Spleen (tissue), 13 donors: ENCODE measurements around the gene POC5. TPM values are rescaled to one million over a fixed set of nuclear protein-coding genes. Genes with fewer than 3 reads are reported as not detected.
A peak's percentile ranks its signal among the peaks of the same experiment; 100 is the strongest.

Experiments used
- DNase-seq: peaks from one replicate; pipeline ENCODE4 v3.0.0-alpha.2; 2020
- H3K27ac ChIP-seq, 8 donors: fragments of 200-600 bp; sonication (generic) in 7 of 8; 1 replicate in 4 of 8; 2 replicates in 4 of 8; pipeline versions ENCODE4 v1.5.0 to v1.8.0; 2016 to 2021; ENCODE audit warnings: inconsistent platforms in 4 of 8, mild to moderate bottlenecking in 4 of 8, moderate library complexity in 1 of 8
- H3K27me3 ChIP-seq, 7 donors: fragments of 200-600 bp; sonication (generic) in 6 of 7; replicated peaks in 1 of 7; 1 replicate in 4 of 7; 2 replicates in 3 of 7; pipeline versions ENCODE4 v1.5.0 to v1.8.0; 2016 to 2021; ENCODE audit warnings: inconsistent platforms in 3 of 7, mild to moderate bottlenecking in 1 of 7
- H3K36me3 ChIP-seq, 6 donors: fragments of 200-600 bp; sonication (generic) in 5 of 6; 1 replicate in 4 of 6; 2 replicates in 2 of 6; pipeline versions ENCODE4 v1.5.0 to v1.8.0; 2016 to 2021; ENCODE audit warnings: inconsistent platforms in 2 of 6
- H3K4me1 ChIP-seq, 6 donors: fragments of 200-600 bp; sonication (generic) in 5 of 6; 1 replicate in 3 of 6; 2 replicates in 3 of 6; pipeline versions ENCODE4 v1.5.0 to v1.8.0; 2016 to 2021; ENCODE audit warnings: inconsistent platforms in 3 of 6
- H3K4me3 ChIP-seq, 8 donors: fragments of 200-600 bp; sonication (generic) in 7 of 8; 1 replicate in 4 of 8; 2 replicates in 4 of 8; pipeline versions ENCODE4 v1.5.0 to v1.8.0; 2016 to 2021; ENCODE audit warnings: inconsistent platforms in 4 of 8, mild to moderate bottlenecking in 4 of 8, moderate library complexity in 2 of 8
- H3K9me3 ChIP-seq, 8 donors: fragments of 200-600 bp; sonication (generic) in 7 of 8; 1 replicate in 4 of 8; 2 replicates in 4 of 8; pipeline versions ENCODE4 v1.5.0 to v1.8.0; 2016 to 2021; ENCODE audit warnings: inconsistent platforms in 4 of 8
- POLR2A ChIP-seq, 3 donors: fragments of 450-650 bp; IDR thresholded peaks; one replicate each; pipeline ENCODE4 v1.5.1; 2017; ENCODE audit warnings: antibody characterized with exemption in 3 of 3, mild to moderate bottlenecking in 1 of 3
- POLR2AphosphoS5 ChIP-seq, 3 donors: sonication (generic); formaldehyde crosslinking; IDR thresholded peaks; one replicate each; pipeline ENCODE4 v1.5.1; 2017; ENCODE audit warnings: antibody characterized with exemption in 3 of 3
- WGBS, 5 donors: extraction: QIAGEN DNeasy Blood & Tissue Kit in 3 of 5; methylation state at CpG; one replicate each; pipeline versions ENCODE4 v1.1.5 to v1.1.7; 2013 to 2018; 5-methylcytosine and 5-hydroxymethylcytosine counted together
- intact Hi-C: fragments of 100-400 bp; cut with DNase I; formaldehyde crosslinking; loops from one replicate; pipeline ENCODE4 v1.15.0; 2023; ENCODE audit warnings: low total_unique reads
- long read RNA-seq, 2 donors: transcript quantifications; one replicate each; lab custom pipeline, GENCODE V29; 2026
- polyA plus RNA-seq, 3 donors: library from polyadenylated mRNA; stranded (reverse); fragments of 200-250 nt; gene quantifications; one replicate each; pipeline ENCODE4 v1.2.1, GENCODE V29; 2013
- total RNA-seq, 7 donors: library from RNA; depleted of rRNA in 3 of 7; stranded (reverse); fragments of >200 nt in 3 of 7; fragmentation: NEBNext Ultra II Directional in 4 of 7; extraction: Animal tissue kit (Norgen Biotek cat#: 25700) in 4 of 7; gene quantifications; one replicate each; pipeline versions ENCODE4 v1.1.0 to v1.2.1, GENCODE V29; 2016 to 2021
- TF ChIP-seq, protein P1 (sequence below), 11 experiments: fragments of 200-600 bp in 7 of 11; fragments of 450-650 bp in 4 of 11; sonication (generic) in 4 of 11; IDR thresholded peaks in 8 of 11; conservative IDR thresholded peaks in 3 of 11; 1 replicate in 7 of 11; 2 replicates in 4 of 11; pipeline versions ENCODE4 v1.4.0 to v1.8.0; 2016 to 2021; ENCODE audit warnings: antibody characterized with exemption in 11 of 11, inconsistent platforms in 4 of 11, mild to moderate bottlenecking in 1 of 11
- donor health status: healthy with polysubstance abuse.
- donor health status: DM: no; HTN: no; CAD: no; lungs with moderate emphysema.
- donor health status: DM: no; HTN: no; CAD: no.
- donor health status: Bipolar disorder and iron deficiency.
- donor health status: healthy.
- donor health status: DM: no; HTN: no; CAD: no.
- donor health status: DM: yes; HTN: yes; CAD: no.

POC5 gene, protein sequence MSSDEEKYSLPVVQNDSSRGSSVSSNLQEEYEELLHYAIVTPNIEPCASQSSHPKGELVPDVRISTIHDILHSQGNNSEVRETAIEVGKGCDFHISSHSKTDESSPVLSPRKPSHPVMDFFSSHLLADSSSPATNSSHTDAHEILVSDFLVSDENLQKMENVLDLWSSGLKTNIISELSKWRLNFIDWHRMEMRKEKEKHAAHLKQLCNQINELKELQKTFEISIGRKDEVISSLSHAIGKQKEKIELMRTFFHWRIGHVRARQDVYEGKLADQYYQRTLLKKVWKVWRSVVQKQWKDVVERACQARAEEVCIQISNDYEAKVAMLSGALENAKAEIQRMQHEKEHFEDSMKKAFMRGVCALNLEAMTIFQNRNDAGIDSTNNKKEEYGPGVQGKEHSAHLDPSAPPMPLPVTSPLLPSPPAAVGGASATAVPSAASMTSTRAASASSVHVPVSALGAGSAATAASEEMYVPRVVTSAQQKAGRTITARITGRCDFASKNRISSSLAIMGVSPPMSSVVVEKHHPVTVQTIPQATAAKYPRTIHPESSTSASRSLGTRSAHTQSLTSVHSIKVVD
- total RNA-seq (10 to 100 TPM; 11.8 to 36.0 (median 17.4) TPM), polyA plus RNA-seq (10 to 100 TPM; 11.2 to 15.4 (median 13.8) TPM)
- long read RNA-seq, donor 1, partial matches to known transcripts: 0 of 2 reads
- long read RNA-seq, donor 1, other reads (novel, unspliced or antisense): 0 of 2 reads
- long read RNA-seq, donor 2, partial matches to known transcripts: 0 of 1 reads
- long read RNA-seq, donor 2, other reads (novel, unspliced or antisense): 0 of 1 reads

DNA sequence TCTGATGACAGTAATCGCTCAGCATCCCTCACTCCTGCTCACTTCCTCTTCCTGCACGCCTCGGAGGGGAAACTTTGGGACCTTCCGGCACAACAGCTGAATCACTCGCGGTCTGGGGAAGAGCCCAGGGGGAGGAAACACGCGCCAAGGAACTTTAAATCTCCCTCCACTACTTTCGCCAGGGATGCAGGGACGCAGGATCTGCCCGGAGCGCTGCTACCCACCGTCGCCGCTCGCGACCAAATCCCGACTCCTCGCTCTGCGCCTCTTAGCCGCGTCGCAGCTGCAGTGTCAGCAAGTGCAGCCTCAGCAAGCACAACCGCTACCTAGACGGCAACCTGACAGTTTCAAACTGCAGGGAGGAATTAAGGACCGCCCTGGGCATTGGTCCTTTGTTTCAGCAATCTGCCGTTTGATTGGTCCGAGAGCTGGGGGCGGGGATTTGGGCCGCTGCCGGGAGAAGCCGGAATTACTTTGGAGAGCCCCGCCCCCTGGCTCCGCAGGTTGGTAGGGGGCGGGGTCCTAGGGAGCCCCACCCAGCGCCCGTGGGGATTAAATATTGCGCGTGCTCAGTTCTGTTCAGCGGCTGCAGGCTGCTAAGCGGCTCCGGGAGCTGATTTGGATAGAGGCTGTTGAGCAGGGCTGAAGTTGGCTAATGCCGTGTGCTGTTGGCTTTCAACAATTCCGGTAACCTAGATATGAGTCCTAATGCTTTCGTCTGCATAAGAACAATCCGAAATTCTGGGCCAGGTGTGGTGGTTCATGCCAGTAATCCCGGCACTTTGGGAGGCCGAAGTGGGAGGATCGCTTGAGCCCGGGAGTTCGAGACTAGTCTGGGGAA, at the start of gene POC5:
Gene POC5 (minus strand): TSS at position 356 of the 841 bp plus-strand sequence. CDS start 4,500 bp downstream, outside the sequence.
- 10 to 15% (median 12%) methylated on average over 39 to 51 of the region's 51 CpGs for WGBS, 5 donors
- no peaks in the 10 kb centered on the region for H3K9me3 ChIP-seq
- H3K36me3 ChIP-seq: peaks cover 0 to 26% (median 11%) of the 10 kb centered on the region in 6 donors
- TF ChIP-seq POLR2A (IDR thresholded peaks at IDR 0.05) (peak in 1 of 3 donors; percentile 55), POLR2AphosphoS5 (IDR thresholded peaks at IDR 0.05) (peak; percentile 95 to 96 (median 96))
- TF ChIP-seq, protein P1, sequence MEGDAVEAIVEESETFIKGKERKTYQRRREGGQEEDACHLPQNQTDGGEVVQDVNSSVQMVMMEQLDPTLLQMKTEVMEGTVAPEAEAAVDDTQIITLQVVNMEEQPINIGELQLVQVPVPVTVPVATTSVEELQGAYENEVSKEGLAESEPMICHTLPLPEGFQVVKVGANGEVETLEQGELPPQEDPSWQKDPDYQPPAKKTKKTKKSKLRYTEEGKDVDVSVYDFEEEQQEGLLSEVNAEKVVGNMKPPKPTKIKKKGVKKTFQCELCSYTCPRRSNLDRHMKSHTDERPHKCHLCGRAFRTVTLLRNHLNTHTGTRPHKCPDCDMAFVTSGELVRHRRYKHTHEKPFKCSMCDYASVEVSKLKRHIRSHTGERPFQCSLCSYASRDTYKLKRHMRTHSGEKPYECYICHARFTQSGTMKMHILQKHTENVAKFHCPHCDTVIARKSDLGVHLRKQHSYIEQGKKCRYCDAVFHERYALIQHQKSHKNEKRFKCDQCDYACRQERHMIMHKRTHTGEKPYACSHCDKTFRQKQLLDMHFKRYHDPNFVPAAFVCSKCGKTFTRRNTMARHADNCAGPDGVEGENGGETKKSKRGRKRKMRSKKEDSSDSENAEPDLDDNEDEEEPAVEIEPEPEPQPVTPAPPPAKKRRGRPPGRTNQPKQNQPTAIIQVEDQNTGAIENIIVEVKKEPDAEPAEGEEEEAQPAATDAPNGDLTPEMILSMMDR (IDR thresholded peaks at IDR 0.05 in 8 of 11, conservative IDR thresholded peaks at IDR 0.05 in 3 of 11): peak in 4 of 11 experiments; percentile 9 to 50 (median 32)
- H3K27me3 ChIP-seq: no peaks in the 10 kb centered on the region
- H3K4me3 ChIP-seq: peak within 1 kb of the TSS; percentile 80 to 97 (median 91)
- intact Hi-C loops: no loop called here
- peak within 1 kb of the TSS; percentile 79 to 97 (median 94) for H3K27ac ChIP-seq
- peaks cover 12 to 55% (median 32%) of the 10 kb centered on the region in 6 donors for H3K4me1 ChIP-seq
- peak; percentile 98 for DNase-seq

DNA sequence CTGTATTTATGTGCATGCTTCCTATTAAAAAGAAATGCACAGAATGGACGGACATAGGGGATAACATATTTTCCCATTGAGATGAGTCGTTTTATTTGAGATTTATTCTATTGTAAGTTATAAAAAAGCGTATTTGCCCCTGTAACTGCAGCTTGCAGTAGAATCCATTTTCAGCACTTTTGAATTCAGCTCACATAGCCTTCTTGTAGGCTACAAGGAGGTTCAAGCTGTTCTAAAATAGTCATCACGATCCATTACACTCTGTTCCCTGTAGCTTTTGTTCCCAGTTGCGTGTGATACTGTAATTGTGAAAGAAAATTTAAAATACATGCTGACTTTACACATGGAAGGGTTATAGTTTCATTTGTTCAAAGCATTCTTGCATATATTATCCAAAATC, 40.9 kb upstream of the POC5 start:
- Histone ChIP-seq H3K27me3 (peaks cover 0 to 7% (median 0%) of the 10 kb centered on the region in 7 donors), H3K36me3 (no peaks in the 10 kb centered on the region), H3K4me1 (no peaks in the 10 kb centered on the region), H3K27ac (no peak overlapping the region), H3K4me3 (no peak overlapping the region), H3K9me3 (peaks cover 0 to 4% (median 0%) of the 10 kb centered on the region in 8 donors)
- WGBS, 5 donors: 83 to 91% (median 87%) methylated on average over 5 of the region's 5 CpGs
- TF ChIP-seq POLR2A (IDR thresholded peaks at IDR 0.05): no peak
- TF ChIP-seq, protein P1 (IDR thresholded peaks at IDR 0.05 in 8 of 11, conservative IDR thresholded peaks at IDR 0.05 in 3 of 11): no peak
- no peak for TF ChIP-seq POLR2AphosphoS5 (IDR thresholded peaks at IDR 0.05)
- no peak for DNase-seq
- intact Hi-C loops: no loop called here

DNA sequence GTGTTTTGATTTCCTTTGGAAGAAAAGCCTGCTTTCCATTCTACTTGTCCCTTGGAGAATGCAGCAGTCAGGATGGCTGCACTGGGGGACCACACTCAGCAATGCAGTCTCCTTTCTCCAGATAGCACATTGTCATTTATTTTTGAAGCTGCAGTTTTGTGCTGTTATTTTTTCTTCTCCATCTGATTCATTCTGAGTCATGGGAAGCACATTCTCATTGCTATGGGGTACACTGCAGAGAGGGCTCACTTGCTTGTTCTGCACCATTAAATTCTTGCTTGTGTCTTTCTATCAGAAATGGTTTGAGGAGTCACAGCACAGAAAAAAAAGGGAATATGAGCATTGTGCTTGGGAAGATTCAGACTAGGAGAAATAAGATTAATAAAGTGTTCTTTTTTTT, 39.7 kb upstream of the POC5 start:
- peaks cover 0 to 7% (median 0%) of the 10 kb centered on the region in 7 donors for H3K27me3 ChIP-seq
- no peak for DNase-seq
- TF ChIP-seq, protein P1 (IDR thresholded peaks at IDR 0.05 in 8 of 11, conservative IDR thresholded peaks at IDR 0.05 in 3 of 11): no peak
- no peak for TF ChIP-seq POLR2A (IDR thresholded peaks at IDR 0.05)
- H3K4me1 ChIP-seq: no peaks in the 10 kb centered on the region
- H3K27ac ChIP-seq: no peak overlapping the region
- no peak overlapping the region for H3K4me3 ChIP-seq
- H3K36me3 ChIP-seq: no peaks in the 10 kb centered on the region
- H3K9me3 ChIP-seq: peaks cover 0 to 4% (median 0%) of the 10 kb centered on the region in 8 donors
- intact Hi-C loops: no loop called here
